GM12878 (cell line): Measurements from ENCODE around the gene TEX22. TPM values are rescaled to one million over a fixed set of nuclear protein-coding genes. Genes with fewer than 3 reads are reported as not detected.

Source experiments
- ATAC-seq: fragments of 200-7000 bp; cut with Tn5 transposase; 3 replicates; pipeline ENCODE4 v1.9.1; 2020; ENCODE audit warnings: mild to moderate bottlenecking, moderate library complexity
- BruUV-seq: library from RNA; stranded (reverse); fragments of 400-500 nt; replicated peaks from 2 replicates; lab custom pipeline; 2021; lab: Mats Ljungman, UMichigan
- CTCF ChIA-PET: fragments of 300-600 bp; sonication (Branson Sonifier 250); formaldehyde crosslinking; extraction: SDS; loops from one replicate; lab custom pipeline; 2021; ENCODE audit warnings: inconsistent platforms; lab: Yijun Ruan, JAX
- POLR2A ChIA-PET: fragments of 350-600 bp; formaldehyde crosslinking; extraction: SDS; loops from one replicate; lab custom pipeline; 2021; ENCODE audit warnings: inconsistent platforms; lab: Charles Lee
- RAD21 ChIA-PET: fragments of 300-600 bp; sonication (Branson Sonifier 250); formaldehyde crosslinking; loops from one replicate; lab custom pipeline; 2023; ENCODE audit warnings: antibody characterized with exemption; ENCODE audit not compliant: unreplicated experiment; lab: Charles Lee
- SMC1A ChIA-PET: fragments of 300-600 bp; sonication (Branson Sonifier 250); formaldehyde crosslinking; loops from one replicate; lab custom pipeline; 2023; ENCODE audit not compliant: unreplicated experiment, uncharacterized antibody; lab: Charles Lee
- DNase-seq: peaks from one replicate; pipeline ENCODE4 v3.0.0-alpha.2; 2011; ENCODE audit warnings: low read depth, low spot score
- FAIRE-seq: peaks from 3 replicates; lab custom pipeline; 2011; peaks lifted over from hg19 to GRCh38; lab: Jason Lieb, UNC
- H2AFZ ChIP-seq: 2 replicates; pipeline ENCODE4 v1.6.0; 2011; ENCODE audit warnings: low read depth, low read length, control low read depth; ENCODE audit not compliant: control insufficient read depth
- H3K27ac ChIP-seq: 2 replicates; pipeline ENCODE4 v1.5.1; 2011; ENCODE audit warnings: control low read depth; ENCODE audit not compliant: control insufficient read depth, insufficient read depth
- H3K27me3 ChIP-seq, 2 experiments: replicated peaks in 1 of 2; 2 replicates each; pipeline versions ENCODE4 v1.6.0 to v1.6.1; 2011; ENCODE audit warnings: low read length in 1 of 2; ENCODE audit not compliant: control insufficient read depth in 2 of 2, insufficient read depth in 2 of 2
- H3K36me3 ChIP-seq, 2 experiments: 2 replicates each; pipeline ENCODE4 v1.5.1; 2011; ENCODE audit warnings: low read length in 1 of 2; ENCODE audit not compliant: control insufficient read depth in 2 of 2, insufficient read depth in 2 of 2
- H3K4me1 ChIP-seq: 2 replicates; pipeline ENCODE4 v1.6.1; 2011; ENCODE audit warnings: mild to moderate bottlenecking, low read length, moderate library complexity, mixed read lengths; ENCODE audit not compliant: control insufficient read depth, insufficient read depth
- H3K4me2 ChIP-seq: 2 replicates; pipeline ENCODE4 v1.6.0; 2011; ENCODE audit warnings: control low read depth; ENCODE audit not compliant: control insufficient read depth, insufficient read depth
- H3K4me3 ChIP-seq: fragments of 200-600 bp; sonication (generic); 2 replicates; pipeline ENCODE4 v1.5.1; 2016
- H3K79me2 ChIP-seq: 2 replicates; pipeline ENCODE4 v1.6.0; 2011; ENCODE audit warnings: low read length; ENCODE audit not compliant: control insufficient read depth, insufficient read depth
- H3K9ac ChIP-seq: 2 replicates; pipeline ENCODE4 v1.8.0; 2011; ENCODE audit warnings: low read length, control low read depth, mixed read lengths; ENCODE audit not compliant: control insufficient read depth, insufficient read depth
- H3K9me3 ChIP-seq: replicated peaks from 3 replicates; pipeline ENCODE4 v1.5.1; 2011; ENCODE audit warnings: mild to moderate bottlenecking, low read length; ENCODE audit not compliant: control insufficient read depth, insufficient read depth
- H4K20me1 ChIP-seq: 2 replicates; pipeline ENCODE4 v1.6.0; 2011; ENCODE audit not compliant: control insufficient read depth, insufficient read depth
- JUNB ChIP-seq: IDR thresholded peaks from 2 replicates; pipeline ENCODE4 v1.6.1; 2016; ENCODE audit warnings: antibody characterized with exemption, mild to moderate bottlenecking
- POLR2AphosphoS2 ChIP-seq: IDR thresholded peaks from 2 replicates; pipeline ENCODE4 v1.6.1; 2011; ENCODE audit warnings: low read depth, mild to moderate bottlenecking, low read length, improper control_type of control experiment, moderate library complexity
- ZZZ3 ChIP-seq: IDR thresholded peaks from 2 replicates; pipeline ENCODE4 v1.6.1; 2011; ENCODE audit warnings: low read depth; ENCODE audit not compliant: control insufficient read depth, insufficient read length
- WGBS: methylation state at CpG from one replicate; pipeline ENCODE4 v1.1.6; 2016; ENCODE audit warnings: low lambda C conversion rate; ENCODE audit not compliant: insufficient replicate concordance, insufficient coverage; ENCODE audit errors: missing lambda C conversion rate; 5-methylcytosine and 5-hydroxymethylcytosine counted together
- in situ Hi-C: fragments of 300-500 bp; cut with MboI; formaldehyde crosslinking; loops from 9 replicates; pipeline ENCODE4 v1.14.3; 2018; ENCODE audit warnings: mixed read lengths
- intact Hi-C: fragments of 100-400 bp; cut with micrococcal nuclease; formaldehyde crosslinking; loops from one replicate; pipeline ENCODE4 v1.14.2; 2022; ENCODE audit not compliant: unreplicated experiment
- polyA plus RNA-seq, 11 experiments: library from polyadenylated mRNA; depleted of rRNA in 4 of 11; unstranded in 6 of 11; stranded (reverse) in 5 of 11; fragments of >200 nt; fragmentation: Nextera tagmentation in 4 of 11; fragmentation: Illumina TruSeq in 1 of 11; extraction: Ambion mirVana in 4 of 11; extraction: Trizol in 1 of 11; gene quantifications; 1 replicate in 1 of 11; 2 replicates in 10 of 11; pipeline versions ENCODE4 v1.2.1 to v1.2.3, GENCODE V29; 2011 to 2016; ENCODE audit warnings: inconsistent platforms in 2 of 11, missing spikeins in 2 of 11, low read depth in 1 of 11
- total RNA-seq, 4 experiments: library from RNA; depleted of rRNA in 3 of 4; stranded (reverse); fragments of >200 nt in 3 of 4; fragmentation: Illumina TruSeq in 1 of 4; extraction: Trizol in 1 of 4; gene quantifications; 2 replicates each; pipeline versions ENCODE4 v1.2.1 to v1.2.3, GENCODE V29; 2013 to 2021
- TF ChIP-seq, protein P1 (sequence below): IDR thresholded peaks from 2 replicates; pipeline ENCODE4 v1.6.1; 2012; ENCODE audit warnings: improper control_type of control experiment, low read depth, low read length; ENCODE audit not compliant: insufficient replicate concordance

TEX22 gene
- total and polyA plus RNA-seq, 10 of the 15 experiments (the other 5 are each of a cell fraction or from before 2014, with no cell fraction given): 0.02 to 4.0 (median 0.63) TPM; not detected in 1

DNA sequence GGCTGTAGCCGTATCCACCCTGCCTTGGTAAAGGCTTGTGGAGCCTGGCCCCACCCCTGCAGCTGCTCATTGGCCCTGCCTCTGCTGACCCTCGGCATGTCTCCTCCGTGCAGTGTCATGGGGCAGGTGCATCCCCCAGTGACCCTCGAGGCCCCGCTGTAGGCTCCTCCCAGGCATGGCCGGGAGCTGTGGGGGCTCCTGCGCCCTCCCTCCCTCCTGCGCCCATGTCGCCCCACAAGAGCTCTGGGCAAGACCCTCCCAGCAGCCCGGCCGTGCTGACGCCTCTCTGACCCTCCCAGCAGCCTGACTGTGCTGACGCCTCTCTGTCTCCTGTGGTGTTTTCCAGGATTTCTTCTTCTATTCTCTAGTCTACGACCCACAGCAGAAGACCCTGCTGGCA, 55.5 kb downstream of the TEX22 start:
- TF ChIP-seq, protein P1, sequence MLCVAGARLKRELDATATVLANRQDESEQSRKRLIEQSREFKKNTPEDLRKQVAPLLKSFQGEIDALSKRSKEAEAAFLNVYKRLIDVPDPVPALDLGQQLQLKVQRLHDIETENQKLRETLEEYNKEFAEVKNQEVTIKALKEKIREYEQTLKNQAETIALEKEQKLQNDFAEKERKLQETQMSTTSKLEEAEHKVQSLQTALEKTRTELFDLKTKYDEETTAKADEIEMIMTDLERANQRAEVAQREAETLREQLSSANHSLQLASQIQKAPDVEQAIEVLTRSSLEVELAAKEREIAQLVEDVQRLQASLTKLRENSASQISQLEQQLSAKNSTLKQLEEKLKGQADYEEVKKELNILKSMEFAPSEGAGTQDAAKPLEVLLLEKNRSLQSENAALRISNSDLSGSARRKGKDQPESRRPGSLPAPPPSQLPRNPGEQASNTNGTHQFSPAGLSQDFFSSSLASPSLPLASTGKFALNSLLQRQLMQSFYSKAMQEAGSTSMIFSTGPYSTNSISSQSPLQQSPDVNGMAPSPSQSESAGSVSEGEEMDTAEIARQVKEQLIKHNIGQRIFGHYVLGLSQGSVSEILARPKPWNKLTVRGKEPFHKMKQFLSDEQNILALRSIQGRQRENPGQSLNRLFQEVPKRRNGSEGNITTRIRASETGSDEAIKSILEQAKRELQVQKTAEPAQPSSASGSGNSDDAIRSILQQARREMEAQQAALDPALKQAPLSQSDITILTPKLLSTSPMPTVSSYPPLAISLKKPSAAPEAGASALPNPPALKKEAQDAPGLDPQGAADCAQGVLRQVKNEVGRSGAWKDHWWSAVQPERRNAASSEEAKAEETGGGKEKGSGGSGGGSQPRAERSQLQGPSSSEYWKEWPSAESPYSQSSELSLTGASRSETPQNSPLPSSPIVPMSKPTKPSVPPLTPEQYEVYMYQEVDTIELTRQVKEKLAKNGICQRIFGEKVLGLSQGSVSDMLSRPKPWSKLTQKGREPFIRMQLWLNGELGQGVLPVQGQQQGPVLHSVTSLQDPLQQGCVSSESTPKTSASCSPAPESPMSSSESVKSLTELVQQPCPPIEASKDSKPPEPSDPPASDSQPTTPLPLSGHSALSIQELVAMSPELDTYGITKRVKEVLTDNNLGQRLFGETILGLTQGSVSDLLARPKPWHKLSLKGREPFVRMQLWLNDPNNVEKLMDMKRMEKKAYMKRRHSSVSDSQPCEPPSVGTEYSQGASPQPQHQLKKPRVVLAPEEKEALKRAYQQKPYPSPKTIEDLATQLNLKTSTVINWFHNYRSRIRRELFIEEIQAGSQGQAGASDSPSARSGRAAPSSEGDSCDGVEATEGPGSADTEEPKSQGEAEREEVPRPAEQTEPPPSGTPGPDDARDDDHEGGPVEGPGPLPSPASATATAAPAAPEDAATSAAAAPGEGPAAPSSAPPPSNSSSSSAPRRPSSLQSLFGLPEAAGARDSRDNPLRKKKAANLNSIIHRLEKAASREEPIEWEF: no peak
- TF ChIP-seq POLR2AphosphoS2: no peak
- TF ChIP-seq ZZZ3: no peak
- TF ChIP-seq JUNB: no peak
- CTCF ChIA-PET: interaction anchor here (1.0 kb wide), 1 partner anchor 27 kb away, joined by 3 read pairs; no protein-coding TSS in a partner anchor
- Histone ChIP-seq H2AFZ (no peak overlapping the region), H3K27ac (no peak overlapping the region), H3K79me2 (no peaks in the 10 kb centered on the region), H3K36me3 (peaks cover 3 to 42% of the 10 kb centered on the region in 2 experiments; a peak in 3 of 4 replicates), H3K4me3 (no peak overlapping the region), H3K9me3 (no peaks in the 10 kb centered on the region), H3K9ac (no peak overlapping the region), H3K27me3 (no peaks in the 10 kb centered on the region), H3K4me2 (no peak overlapping the region), H4K20me1 (no peaks in the 10 kb centered on the region; the same call in 1 of the 2 replicates), H3K4me1 (no peaks in the 10 kb centered on the region)
- RAD21 ChIA-PET: no interaction called here
- WGBS: 87% methylated on average over 14 of the region's 14 CpGs
- ATAC-seq (no peak), FAIRE-seq (no peak), DNase-seq (no peak)
- SMC1A ChIA-PET: no interaction called here
- BruUV-seq: no TSS peak
- intact Hi-C loops: no loop called here
- in situ Hi-C loops: no loop called here
- POLR2A ChIA-PET: no interaction called here
